Measurements from ENCODE around the gene RPS6KB1.
A peak's percentile ranks its signal among the peaks of the same experiment; 100 is the strongest.
"Not testable (repeated sequence)": the region's sequence is repeated elsewhere in the genome, so short reads cannot be mapped to it uniquely, and the experiment has no call there.

Gene RPS6KB1

DNA sequence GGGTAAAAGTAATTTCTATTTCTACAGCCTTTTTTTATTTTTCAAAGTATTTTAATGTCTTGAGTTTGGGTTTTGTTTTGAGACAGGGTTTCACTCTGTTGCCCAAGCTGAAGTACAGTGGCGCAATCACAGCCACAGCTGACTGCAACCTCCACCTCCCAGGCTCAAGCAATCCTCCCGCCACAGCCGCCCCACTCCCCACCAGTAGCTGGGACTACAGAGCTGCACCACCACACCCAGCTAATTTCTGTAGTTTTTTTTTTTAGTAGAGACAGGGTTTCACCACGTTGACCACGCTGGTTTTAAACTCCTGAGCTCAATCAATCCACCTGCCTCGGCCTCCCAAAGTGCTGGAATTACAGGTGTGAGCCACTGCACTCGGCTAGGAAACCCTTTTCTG, 44.1 kb upstream of the RPS6KB1 start:
- DNase-seq (ENCODE audit: extremely low spot score) = no peak
- ChIA-PET POLR2A (interaction anchor here (0.7 to 1.0 kb wide), 3 partner anchors 17 to 1217 kb away, joined by 3 read pairs; no protein-coding TSS in a partner anchor), CTCF (interaction anchor here (0.8 to 5.7 kb wide), 8 partner anchors 10 to 174 kb away, joined by 3 to 50 read pairs (median 3); no protein-coding TSS in a partner anchor)
- TF ChIP-seq, protein P1, sequence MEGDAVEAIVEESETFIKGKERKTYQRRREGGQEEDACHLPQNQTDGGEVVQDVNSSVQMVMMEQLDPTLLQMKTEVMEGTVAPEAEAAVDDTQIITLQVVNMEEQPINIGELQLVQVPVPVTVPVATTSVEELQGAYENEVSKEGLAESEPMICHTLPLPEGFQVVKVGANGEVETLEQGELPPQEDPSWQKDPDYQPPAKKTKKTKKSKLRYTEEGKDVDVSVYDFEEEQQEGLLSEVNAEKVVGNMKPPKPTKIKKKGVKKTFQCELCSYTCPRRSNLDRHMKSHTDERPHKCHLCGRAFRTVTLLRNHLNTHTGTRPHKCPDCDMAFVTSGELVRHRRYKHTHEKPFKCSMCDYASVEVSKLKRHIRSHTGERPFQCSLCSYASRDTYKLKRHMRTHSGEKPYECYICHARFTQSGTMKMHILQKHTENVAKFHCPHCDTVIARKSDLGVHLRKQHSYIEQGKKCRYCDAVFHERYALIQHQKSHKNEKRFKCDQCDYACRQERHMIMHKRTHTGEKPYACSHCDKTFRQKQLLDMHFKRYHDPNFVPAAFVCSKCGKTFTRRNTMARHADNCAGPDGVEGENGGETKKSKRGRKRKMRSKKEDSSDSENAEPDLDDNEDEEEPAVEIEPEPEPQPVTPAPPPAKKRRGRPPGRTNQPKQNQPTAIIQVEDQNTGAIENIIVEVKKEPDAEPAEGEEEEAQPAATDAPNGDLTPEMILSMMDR (IDR thresholded peaks at IDR 0.05; ENCODE audit: control extremely low read depth, extremely low read depth, low read depth, missing control alignments) = no peak

DNA sequence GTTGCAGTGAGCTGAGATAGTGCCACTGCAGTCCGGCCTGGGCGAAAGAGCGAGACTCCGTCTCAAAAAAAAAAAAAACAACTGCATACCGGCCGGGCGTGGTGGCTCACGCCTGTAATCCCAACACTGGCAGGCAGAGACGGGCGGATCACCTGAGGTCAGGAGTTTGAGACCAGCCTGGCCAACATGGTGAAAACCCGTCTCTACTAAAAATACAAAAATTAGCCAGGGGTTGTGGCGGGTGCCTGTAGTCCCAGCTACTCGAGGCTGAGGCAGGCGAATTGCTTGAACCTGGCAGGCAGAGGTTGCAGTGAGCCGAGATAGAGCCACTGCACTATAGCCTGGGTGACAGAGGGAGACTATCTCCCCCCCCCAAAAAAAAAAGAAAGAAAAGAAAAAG, 42.6 kb upstream of the RPS6KB1 start:
- CTCF ChIA-PET = interaction anchor here (1.1 to 5.7 kb wide), 4 partner anchors 15 to 102 kb away, joined by 3 to 50 read pairs (median 6); no protein-coding TSS in a partner anchor
- POLR2A ChIA-PET = interaction anchor here (0.6 kb wide), 1 partner anchor 66 kb away, joined by 7 read pairs; no protein-coding TSS in a partner anchor

DNA sequence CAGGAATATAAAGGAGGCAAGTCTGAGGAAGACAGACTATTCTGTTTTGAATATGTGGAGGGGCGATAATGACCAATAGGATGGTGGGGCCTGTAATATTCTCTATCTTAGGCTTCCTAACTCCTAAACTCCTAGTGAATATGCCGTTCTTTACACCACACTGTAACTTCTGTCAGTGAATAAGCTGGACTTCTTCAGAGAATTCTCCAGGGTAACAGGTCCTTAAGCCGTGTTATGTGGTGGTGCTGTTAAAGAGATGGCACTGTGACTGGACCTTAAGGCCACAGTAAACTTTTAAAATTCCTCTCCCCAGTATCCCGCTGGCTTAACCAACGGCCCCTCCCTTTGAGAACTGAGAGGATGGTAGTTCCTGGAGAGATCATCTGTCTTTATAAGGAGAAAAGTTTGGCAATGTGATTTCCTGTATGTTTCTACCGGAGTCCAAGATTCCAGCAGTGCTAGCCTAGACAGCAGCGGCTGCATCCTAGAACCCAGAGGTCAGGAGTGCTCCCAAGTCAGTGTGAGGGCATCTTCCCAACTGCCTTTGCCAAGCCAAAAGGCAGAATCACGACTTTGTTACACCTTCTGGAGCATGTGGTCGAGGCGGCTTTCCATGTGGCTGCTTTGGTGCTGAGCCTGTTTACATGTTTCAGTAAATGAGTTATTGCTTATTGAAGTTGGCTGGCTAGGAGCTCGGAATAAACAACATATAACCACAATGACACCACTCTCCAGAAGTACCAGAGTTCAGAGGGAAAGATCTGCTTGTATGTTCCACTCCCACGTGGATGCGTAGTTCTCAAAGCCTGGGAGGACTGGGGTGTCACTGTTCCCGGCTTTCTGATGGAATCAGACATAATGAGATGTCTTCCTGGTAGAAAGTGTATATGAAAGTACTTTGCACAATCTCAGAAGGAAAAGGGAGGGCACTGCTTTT, 41.2 kb upstream of the RPS6KB1 start:
- DNase-seq (ENCODE audit: extremely low spot score) = no peak
- CTCF ChIA-PET = interaction anchor here (1.0 to 1.2 kb wide), 3 partner anchors 10 to 104 kb away, joined by 3 to 6 read pairs (median 3); no protein-coding TSS in a partner anchor
- TF ChIP-seq, protein P1 (IDR thresholded peaks at IDR 0.05; ENCODE audit: control extremely low read depth, extremely low read depth, low read depth, missing control alignments) = no peak
- POLR2A ChIA-PET = interaction anchor here (0.6 kb wide), 1 partner anchor 14 kb away, joined by 7 read pairs; no protein-coding TSS in a partner anchor

More for the DNA sequence above, 42.6 kb upstream of the RPS6KB1 start:
- DNase-seq (ENCODE audit: extremely low spot score) = not testable (repeated sequence)

DNA sequence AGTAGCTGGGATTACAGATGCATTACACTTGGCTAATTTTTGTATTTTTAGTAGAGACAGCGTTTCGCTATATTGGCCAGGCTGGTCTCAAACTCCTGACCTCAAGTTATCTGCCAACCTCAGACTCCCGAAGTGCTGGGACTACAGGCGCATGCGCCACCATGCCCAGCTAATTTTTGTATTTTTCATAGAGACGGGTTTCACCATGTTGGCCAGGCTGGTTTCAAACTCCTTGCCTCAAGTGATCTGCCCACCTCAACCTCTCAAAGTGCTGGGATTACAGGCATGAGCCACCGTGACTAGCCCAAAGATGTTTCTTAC, 40.1 kb upstream of the RPS6KB1 start:
- POLR2A ChIA-PET = interaction anchor here (0.6 kb wide), 1 partner anchor 9 kb away, joined by 3 read pairs; no protein-coding TSS in a partner anchor

DNA sequence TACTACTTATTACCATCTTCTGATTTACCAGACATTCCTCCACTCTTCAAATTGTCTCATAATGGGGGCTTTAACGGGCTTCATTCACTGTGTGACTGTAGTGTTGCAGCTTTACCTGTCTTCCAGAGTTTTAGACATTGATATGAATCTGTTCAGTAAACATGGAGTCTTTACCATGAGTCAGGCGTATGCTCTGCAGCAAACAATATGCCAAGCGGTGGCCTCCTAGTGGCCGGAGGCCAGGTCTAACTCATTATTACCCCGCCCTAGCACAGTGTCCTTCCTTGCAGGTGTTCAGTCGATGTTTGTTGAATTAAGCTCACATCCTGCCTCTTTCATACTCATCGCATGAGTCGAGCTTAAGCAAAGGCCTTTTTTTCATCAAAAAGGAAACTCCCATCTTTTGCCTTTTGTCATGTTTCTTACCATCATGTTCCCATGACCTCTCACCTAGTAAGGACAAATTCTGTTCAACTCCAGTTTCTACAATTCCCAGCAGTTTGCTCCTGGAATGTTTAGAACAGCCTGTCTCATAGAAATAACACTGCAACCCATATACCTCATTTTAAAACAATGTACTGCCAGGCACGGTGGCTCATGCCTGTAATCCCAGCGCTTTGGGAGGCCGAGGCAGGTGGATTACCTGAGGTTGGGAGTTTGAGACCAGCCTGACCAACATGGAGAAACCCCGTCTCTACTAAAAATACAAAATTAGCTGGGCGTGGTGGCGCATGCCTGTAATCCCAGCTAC, 39.6 kb upstream of the RPS6KB1 start:
- TF ChIP-seq, protein P1 (IDR thresholded peaks at IDR 0.05; ENCODE audit: control extremely low read depth, extremely low read depth, low read depth, missing control alignments) = peak; percentile 34
- ChIA-PET CTCF (interaction anchor here (0.7 to 1.6 kb wide), 7 partner anchors 11 to 220 kb away, joined by 3 to 5 read pairs (median 3); no protein-coding TSS in a partner anchor), POLR2A (interaction anchor here (0.6 to 0.7 kb wide), 3 partner anchors 10 to 16 kb away, joined by 3 to 7 read pairs (median 4); no protein-coding TSS in a partner anchor)
- peak; percentile 47 for DNase-seq (ENCODE audit: extremely low spot score)

More for the DNA sequence above, 40.1 kb upstream of the RPS6KB1 start:
- CTCF ChIA-PET = interaction anchor here (0.8 to 1.6 kb wide), 5 partner anchors 11 to 151 kb away, joined by 3 to 5 read pairs (median 4); no protein-coding TSS in a partner anchor
- not testable (repeated sequence) for DNase-seq (ENCODE audit: extremely low spot score)

DNA sequence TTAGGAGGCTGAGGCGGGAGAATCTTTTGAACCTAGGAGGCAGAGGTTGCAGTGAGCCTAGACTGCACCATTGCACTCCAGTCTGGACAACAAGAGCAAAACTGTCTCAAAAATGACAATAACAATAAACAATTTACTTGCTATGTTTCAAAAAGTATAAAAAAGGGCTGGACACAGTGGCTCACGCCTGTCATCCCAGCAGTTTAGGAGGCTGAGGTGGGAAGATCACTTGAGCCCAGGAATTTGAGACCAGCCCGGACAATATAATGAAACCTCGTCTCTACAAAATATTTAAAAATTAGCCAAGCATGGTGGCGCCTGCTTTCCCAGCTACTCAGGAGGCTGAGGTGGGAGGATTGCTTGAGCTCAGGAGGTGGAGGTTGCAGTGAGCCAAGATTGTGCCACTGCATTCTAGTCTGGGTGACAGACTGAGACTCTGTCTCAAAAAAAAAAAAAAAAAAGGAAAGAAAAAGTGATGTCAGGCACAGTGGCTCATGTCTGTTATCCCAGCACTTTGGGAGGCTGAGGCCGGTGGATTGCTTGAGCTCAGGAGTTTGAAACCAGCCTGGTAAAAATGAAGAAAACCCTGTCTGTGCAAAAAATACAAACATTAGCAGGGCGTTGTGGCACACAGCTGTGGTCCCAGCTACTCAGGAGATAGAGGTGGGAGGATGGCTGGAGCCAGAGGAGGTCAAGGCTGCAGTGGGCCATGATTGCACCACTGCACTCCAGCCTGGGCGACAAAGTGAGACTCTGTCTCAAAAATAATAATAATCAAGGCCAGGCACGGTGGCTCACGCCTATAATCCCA, 38.8 kb upstream of the RPS6KB1 start:
- not testable (repeated sequence) for DNase-seq (ENCODE audit: extremely low spot score)
- ChIA-PET CTCF (interaction anchor here (0.7 to 1.6 kb wide), 6 partner anchors 10 to 219 kb away, joined by 3 to 5 read pairs (median 4); no protein-coding TSS in a partner anchor), POLR2A (interaction anchor here (0.6 to 0.7 kb wide), 2 partner anchors 10 to 16 kb away, joined by 4 to 7 read pairs; no protein-coding TSS in a partner anchor)

Data from GM10248 (cell line).